Measurements from ENCODE around the gene SLC26A6.

- TF ChIP-seq CTCF (IDR thresholded peaks at IDR 0.05) (no peak), EP300 (IDR thresholded peaks at IDR 0.05) (no peak), POLR2A (IDR thresholded peaks at IDR 0.05) (no peak)
Observed at GRCh38 chr3:48600711-48601621, 34.3 kb downstream of the SLC26A6 start.

Data from upper lobe of left lung (tissue), 4 donors.